Liver (tissue), 3 donors: ENCODE results near the gene PCGF6.

Experiments
- CTCF ChIP-seq: fragments of 150-350 bp; IDR thresholded peaks from 2 replicates; pipeline ENCODE4 v1.5.1; 2017; ENCODE audit warnings: improper control_type of control experiment, low read depth, low read length; ENCODE audit not compliant: missing input control
- EGR1 ChIP-seq, 2 donors: IDR thresholded peaks; 2 replicates each; pipeline ENCODE4 v1.6.1; 2016 to 2018; ENCODE audit warnings: antibody characterized with exemption in 2 of 2, low read depth in 2 of 2
- GABPA ChIP-seq, 2 donors: IDR thresholded peaks in 1 of 2; conservative IDR thresholded peaks in 1 of 2; 2 replicates each; pipeline ENCODE4 v1.6.1; 2016; ENCODE audit warnings: antibody characterized with exemption in 2 of 2, mild to moderate bottlenecking in 1 of 2, moderate library complexity in 1 of 2
- HNF4G ChIP-seq: IDR thresholded peaks from 2 replicates; pipeline ENCODE4 v1.6.1; 2016; ENCODE audit warnings: antibody characterized with exemption
- MAX ChIP-seq: IDR thresholded peaks from 2 replicates; pipeline ENCODE4 v1.6.1; 2016; ENCODE audit warnings: antibody characterized with exemption
- REST ChIP-seq: IDR thresholded peaks from 2 replicates; pipeline ENCODE4 v1.6.1; 2016; ENCODE audit warnings: antibody characterized with exemption, mild to moderate bottlenecking
- RXRA ChIP-seq, 2 donors: IDR thresholded peaks; 2 replicates each; pipeline ENCODE4 v1.6.1; 2017 to 2018; ENCODE audit warnings: antibody characterized with exemption in 2 of 2, mild to moderate bottlenecking in 1 of 2
- SP1 ChIP-seq: IDR thresholded peaks from 2 replicates; pipeline ENCODE4 v1.6.1; 2018; ENCODE audit warnings: antibody characterized with exemption, mild to moderate bottlenecking
- ZBTB33 ChIP-seq: IDR thresholded peaks from 2 replicates; pipeline ENCODE4 v1.6.1; 2016; ENCODE audit warnings: antibody characterized with exemption
- donor health status: healthy.
- donor health status: healthy.

GRCh38 chr10:103281753-103282152, 69.2 kb downstream of the PCGF6 start:
- TF ChIP-seq HNF4G = no peak
- no peak for TF ChIP-seq SP1
- no peak for TF ChIP-seq RXRA (IDR thresholded peaks at IDR 0.05)
- no peak for TF ChIP-seq ZBTB33
- no peak for TF ChIP-seq CTCF
- TF ChIP-seq EGR1 (IDR thresholded peaks at IDR 0.05; ENCODE audit: low read depth in 2 of 2) = no peak
- TF ChIP-seq GABPA (IDR thresholded peaks at IDR 0.05 in 1 of 2, conservative IDR thresholded peaks at IDR 0.05 in 1 of 2) = no peak
- no peak for TF ChIP-seq REST
- no peak for TF ChIP-seq MAX
